GM19035 (cell line): ENCODE measurements around the gene SOX21.
"Not testable (repeated sequence)": the region's sequence is repeated elsewhere in the genome, so short reads cannot be mapped to it uniquely, and the experiment has no call there.

Experiments
- ATAC-seq: cut with Tn5 transposase; IDR thresholded peaks from one replicate; pipeline ENCODE4 v1.9.1; 2021; ENCODE audit not compliant: unreplicated experiment

Gene SOX21

GRCh38 chr13:94712287-94712811, at the start of gene SOX21:
SOX21 (minus strand) TSS chr13:94712545; CDS start chr13:94712049, 496 bp downstream.
- peak; percentile 12 for ATAC-seq

GRCh38 chr13:94761407-94761806, 49.1 kb upstream of the SOX21 start:
- no peak for ATAC-seq

- no peak for ATAC-seq
These were observed 46.9 kb upstream of the SOX21 start for GRCh38 chr13:94759120-94759728.

GRCh38 chr13:94758436-94758960, 46.2 kb upstream of the SOX21 start:
- ATAC-seq: no peak

DNA sequence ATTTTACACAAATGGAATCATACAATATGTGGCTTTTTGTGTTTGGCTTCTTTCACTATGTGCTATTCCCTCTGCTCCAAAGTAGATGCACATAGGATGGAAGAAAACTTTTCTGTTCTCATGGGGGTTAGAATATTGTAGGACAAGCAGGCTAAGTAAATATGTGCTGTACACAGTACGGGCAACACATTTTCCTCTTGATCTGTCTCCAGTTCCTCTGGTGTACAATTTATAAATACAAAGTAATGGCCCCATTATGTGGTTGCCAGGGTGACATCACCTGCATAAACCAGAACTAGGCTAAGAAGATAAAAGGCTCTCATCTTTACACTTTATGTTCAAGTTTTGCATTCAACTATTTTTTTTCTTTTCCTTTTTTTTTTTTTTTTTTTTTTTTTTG, 41.0 kb upstream of the SOX21 start:
- ATAC-seq: no peak

DNA sequence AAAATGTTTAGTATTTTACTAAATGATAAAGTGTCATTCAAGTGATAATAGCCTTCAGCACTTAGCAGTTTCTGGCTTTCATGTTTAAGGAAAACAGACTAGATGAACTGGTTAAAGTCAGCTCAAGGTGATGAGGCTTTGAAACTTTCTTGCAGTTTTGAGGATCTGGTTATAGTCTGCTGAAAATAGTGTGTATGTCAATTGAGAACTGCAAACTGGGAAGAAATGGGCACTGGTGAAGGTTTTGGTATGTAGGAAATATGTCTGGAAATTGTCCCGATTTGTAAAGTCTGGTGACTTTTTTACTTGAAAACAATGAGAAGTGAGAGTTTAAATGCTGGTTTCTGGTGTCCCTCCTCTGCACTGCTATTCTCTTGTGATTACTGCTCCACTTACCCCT, 36.8 kb upstream of the SOX21 start:
- no peak for ATAC-seq

GRCh38 chr13:94739235-94739634, 26.9 kb upstream of the SOX21 start:
- no peak for ATAC-seq

GRCh38 chr13:94731028-94731427, 18.7 kb upstream of the SOX21 start:
- no peak for ATAC-seq

- ATAC-seq: not testable (repeated sequence)
These were observed 17.6 kb upstream of the SOX21 start for GRCh38 chr13:94729941-94730340.

- no peak for ATAC-seq
These were observed 14.1 kb upstream of the SOX21 start for GRCh38 chr13:94726425-94726824.

- no peak for ATAC-seq
These were observed 10.4 kb upstream of the SOX21 start for GRCh38 chr13:94722609-94723345.

GRCh38 chr13:94718697-94719096, 6.4 kb upstream of the SOX21 start:
- ATAC-seq: not testable (repeated sequence)

GRCh38 chr13:94717916-94718315, 5.6 kb upstream of the SOX21 start:
- no peak for ATAC-seq

- no peak for ATAC-seq
These were observed 3.7 kb upstream of the SOX21 start for GRCh38 chr13:94716016-94716415.

- ATAC-seq: no peak
These were observed 1.3 kb upstream of the SOX21 start for GRCh38 chr13:94713561-94714182.

DNA sequence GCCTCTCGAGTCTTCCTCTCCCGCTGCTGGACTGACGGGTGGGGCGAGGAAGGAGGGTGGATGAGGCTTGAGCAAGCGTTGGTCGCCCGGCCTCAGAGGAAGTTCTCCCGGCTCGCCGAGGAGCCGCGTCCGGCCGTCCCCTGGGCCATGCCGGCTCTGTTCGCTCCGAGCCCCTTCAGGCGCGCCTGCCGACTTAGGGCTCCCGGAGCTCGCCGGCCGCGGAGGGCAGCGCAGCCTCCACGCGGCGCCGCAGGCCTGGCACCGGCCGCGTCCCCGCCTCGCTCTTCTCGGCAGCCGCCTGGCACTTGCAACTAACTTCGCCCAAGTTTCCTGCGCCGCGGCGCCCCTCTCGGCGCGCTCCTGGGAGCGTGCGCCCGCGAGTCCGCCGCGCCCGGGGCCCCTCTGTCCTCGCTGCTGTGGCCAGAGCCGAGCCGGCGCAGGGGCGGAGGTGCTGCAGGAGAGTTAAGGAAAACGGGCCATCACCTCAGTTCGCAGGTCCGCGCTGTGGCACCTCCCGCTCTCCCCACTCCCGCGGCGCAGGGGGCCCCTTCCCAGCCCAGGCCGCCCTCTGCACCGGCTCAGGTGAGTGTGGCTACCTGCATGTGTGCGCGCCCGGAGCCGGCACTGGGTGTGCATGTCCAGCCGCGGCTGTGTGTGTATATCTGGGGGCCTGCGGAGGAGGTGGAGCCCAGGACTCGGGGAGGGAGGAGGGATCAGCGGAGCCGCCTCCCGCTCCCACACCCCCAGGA, 641 bp upstream of the SOX21 start:
- peak; percentile 38 for ATAC-seq

DNA sequence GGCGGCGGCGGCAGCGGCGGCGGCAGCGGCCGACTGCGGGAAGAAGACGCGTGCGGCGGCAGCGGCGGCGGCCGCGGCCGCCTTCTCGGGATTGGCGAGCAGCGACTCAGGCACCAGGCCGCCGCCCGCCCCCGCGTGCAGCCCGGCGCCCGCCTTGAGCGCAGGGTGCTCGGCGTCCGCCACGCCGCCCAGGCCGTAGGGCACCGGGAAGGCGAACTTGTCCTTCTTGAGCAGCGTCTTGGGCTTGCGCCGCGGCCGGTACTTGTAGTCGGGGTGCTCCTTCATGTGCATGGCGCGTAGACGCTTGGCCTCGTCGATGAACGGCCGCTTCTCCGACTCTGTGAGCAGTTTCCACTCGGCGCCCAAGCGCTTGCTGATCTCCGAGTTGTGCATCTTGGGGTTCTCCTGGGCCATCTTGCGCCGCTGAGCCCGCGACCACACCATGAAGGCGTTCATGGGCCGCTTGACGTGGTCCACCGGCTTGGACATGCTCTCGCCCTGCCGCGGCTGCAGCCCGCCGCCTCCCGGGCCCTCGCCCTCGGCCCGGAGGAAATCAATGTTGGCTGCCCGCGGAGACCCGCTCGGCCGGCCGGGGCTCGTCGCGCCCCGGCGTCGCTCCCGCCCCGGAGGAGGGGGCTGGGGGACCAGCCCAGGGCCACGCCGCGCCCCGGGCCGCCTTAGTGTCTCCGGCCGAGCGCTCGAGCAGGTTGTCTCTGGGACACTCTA, 621 bp downstream of the SOX21 start:
- ATAC-seq: peak; percentile 18

DNA sequence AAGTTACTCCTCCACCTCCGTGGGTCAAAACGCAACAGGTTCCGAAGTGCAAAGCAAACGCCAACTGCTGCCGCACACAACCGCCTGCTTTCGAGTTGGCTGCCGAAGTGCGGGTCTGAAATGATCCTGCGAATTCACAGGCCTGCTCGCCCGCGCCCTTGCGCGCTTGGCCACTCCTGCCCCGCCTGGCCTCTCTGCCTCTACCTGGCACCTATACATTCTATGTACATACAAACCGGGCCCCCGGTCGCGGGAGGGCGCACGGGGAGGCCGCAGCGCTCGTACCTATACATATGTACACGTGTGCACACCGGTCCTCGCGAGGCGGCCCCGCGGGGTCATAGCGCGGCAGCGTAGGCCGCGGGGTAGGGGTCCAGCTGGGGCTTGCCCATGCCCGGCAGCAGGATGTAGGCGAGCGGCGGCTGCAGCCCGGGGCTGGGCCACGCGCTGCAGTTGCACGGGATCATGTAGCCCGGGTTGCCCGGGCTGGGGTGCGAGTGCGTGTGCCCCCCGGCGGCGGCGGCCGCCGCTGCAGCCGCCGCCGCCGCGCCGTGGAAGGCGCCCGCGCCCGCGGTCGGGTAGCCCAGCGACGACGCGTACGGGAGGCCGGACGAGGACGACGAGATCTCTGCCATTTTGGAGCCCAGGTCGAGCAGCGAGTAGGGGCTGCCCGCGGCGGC, 1.3 kb downstream of the SOX21 start:
- peak; percentile 51 for ATAC-seq

- ATAC-seq: no peak
These were observed 2.1 kb downstream of the SOX21 start for GRCh38 chr13:94710065-94710781.
